Epithelial cell of proximal tubule (primary cell): ENCODE measurements around the gene SPNS3. TPM values are rescaled to one million over a fixed set of nuclear protein-coding genes. Genes with fewer than 3 reads are reported as not detected.

Experiments used
- DNase-seq: peaks from one replicate; pipeline ENCODE4 v3.0.0-alpha.2; 2011; ENCODE audit warnings: low read depth
- H3K4me3 ChIP-seq: 2 replicates; pipeline ENCODE4 v1.5.1; 2011; ENCODE audit warnings: low read depth, mild to moderate bottlenecking, low read length
- CTCF ChIP-seq: conservative IDR thresholded peaks from 2 replicates; pipeline ENCODE4 v1.5.1; 2012; ENCODE audit warnings: low read depth, mild to moderate bottlenecking, low read length
- total RNA-seq: library from RNA; depleted of rRNA; stranded (reverse); fragments of >200 nt; gene quantifications from 2 replicates; pipeline ENCODE4 v1.2.3, GENCODE V29; 2015

The SPNS3 gene
- total RNA-seq, 1 donor from 2014 or later, result 0.75 TPM

GRCh38 chr17:4487820-4488716 lies 54.3 kb downstream of the SPNS3 start:
- no peak for DNase-seq
- TF ChIP-seq CTCF, result no peak
- no peak overlapping the region for H3K4me3 ChIP-seq

DNA sequence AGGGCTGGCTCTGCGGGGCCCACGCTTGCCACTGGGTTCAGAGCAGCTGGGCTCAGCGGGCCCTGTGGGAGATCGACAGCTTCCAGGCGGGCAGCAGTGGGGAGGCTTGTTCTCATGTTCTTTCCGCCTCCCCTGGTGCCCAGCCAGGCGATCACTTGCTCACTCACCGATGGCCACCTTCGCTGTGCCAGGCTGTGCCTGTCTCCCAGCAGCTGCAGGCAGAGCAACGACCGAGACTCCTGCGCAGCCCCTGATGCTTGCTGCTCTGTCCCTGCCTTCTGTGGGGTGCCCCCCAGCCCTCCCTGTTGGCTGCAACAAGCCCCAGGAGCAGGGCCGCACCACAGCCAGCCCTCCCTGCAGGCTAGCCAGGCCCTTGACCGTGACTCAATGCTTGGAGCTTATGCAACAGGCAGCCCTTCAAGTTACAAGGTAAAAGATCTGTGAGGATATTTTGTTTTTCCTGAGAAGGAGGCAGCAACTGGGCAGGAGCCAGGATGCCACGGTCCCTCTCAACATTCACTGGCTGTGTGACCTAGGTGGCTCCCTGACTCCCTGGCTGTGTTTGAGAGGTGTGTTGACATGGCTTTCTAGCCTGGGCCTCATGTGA lies 55.4 kb downstream of the SPNS3 start:
- TF ChIP-seq CTCF, result no peak
- no peak for DNase-seq
- H3K4me3 ChIP-seq, result no peak overlapping the region

DNA sequence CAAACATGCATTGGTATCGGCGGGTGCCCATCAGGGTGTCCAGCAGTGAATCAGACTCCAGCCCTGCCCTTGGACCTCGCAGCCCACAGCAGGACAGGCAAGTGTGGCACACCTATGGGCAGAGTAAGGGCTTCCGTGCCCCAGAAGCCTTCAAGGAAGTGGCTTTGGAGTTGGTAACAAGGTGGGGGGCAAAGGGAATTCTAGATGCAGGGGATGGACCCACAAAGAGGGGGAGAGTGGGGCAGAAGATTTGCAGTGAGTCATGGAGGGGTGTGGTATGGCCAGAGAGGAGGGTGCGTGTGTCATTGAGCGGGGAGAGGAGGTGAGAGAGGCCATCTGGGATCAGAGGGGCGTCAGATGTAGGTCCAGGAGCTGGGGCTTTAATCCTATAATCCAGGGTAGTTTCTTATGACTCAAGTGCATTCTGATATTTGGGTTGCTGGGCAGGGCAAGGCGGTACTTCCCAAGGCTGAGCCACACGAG lies 56.4 kb downstream of the SPNS3 start:
- TF ChIP-seq CTCF, result no peak
- DNase-seq, result no peak
- no peak overlapping the region for H3K4me3 ChIP-seq

DNA sequence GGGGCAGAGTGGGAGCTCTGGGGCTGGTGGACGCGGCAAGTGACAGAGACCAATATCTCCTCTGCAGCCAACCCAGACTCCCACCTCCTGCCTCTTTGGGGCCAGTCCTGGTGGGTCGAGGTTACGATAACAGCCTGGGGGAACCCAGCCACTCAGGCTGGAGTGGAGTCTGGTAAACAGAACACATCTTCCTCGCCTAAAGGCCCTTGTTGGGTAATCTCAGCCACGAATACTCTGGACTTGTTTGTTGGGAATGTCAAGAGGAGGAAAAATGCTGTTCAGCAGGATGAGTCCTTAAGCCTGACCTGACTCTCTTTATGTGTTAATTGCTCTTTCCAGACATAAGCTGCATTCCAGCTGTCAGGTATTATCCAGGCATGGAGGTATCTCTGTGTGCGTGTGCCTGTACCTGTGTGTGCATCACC lies 56.9 kb downstream of the SPNS3 start:
- DNase-seq, result no peak
- no peak overlapping the region for H3K4me3 ChIP-seq
- TF ChIP-seq CTCF, result no peak

DNA sequence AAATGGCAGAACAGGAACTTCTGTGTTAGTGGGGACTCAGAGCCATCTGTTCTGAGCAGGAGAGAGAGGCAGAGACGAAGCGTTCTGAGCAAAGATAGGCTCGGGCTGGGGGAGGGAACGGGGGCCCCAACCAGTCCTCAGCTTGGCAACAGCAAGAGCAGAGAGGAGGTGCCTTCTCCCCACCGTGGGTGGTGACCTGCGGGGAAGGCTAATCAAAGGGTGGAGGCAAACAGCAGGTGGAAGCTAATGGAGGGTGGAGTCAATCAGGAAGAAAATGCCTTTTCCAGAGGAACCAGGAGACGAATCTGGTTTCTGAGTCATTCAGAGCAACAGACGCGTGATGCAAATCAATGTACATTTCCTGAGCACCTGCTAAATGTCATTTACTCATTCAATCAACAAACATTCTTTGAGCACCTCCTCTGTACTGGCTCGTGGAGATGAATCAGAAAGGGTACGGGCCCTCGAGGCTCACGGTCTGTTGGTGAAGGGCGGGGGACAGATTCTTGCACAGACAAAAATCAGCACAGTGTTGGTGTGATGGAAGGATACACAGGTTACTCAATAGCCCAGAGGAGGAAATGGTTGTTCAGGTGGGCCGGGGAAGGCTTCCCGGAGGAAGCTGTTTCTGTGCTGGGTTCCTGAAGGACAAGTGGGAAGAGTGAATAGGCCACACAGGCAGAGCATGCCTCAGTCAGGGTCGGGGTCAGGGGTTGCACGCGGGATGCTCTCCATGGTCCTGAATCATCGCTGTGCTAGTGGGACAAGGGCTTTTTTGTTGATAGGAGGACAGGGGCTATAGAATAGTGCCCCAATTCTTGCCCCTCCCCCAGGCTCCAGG lies 59.2 kb downstream of the SPNS3 start:
- H3K4me3 ChIP-seq, result no peak overlapping the region
- DNase-seq, result peak; percentile 55
- TF ChIP-seq CTCF, result no peak

DNA sequence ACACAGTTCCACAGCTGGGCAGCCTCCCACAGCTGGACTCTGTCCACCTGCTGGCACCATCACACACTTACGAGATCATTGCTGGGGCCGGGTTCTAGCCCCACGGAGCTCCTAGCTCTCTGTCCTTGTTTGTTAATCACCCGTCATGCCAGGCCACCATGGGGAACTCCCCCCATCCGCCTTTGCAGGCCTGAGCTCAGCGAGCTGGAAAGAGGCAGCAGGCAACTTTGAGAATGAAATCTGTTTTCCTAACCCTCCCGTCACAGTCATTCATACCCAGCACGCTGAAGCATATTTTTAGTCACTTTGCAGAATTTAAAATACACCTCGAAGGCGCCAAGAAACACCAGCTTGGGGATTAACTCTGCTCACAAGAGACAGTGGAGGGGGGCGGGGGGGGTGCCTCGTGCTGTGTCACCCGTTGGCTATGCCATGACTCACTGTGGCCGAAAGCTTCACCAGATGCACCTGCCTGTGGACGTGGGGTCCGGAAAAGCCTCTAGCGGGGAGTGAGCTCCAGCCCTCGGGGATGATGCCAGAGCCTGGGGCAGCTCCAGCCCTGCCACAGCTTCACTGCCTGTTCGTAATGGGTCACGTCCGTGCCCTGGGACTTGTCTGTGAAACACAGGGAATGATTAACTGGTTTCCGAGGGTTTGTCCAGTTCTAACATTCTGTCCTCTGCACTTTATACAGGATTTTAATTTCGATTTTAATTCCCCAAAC lies 63.5 kb downstream of the SPNS3 start:
- TF ChIP-seq CTCF, result no peak
- peak; percentile 76 for DNase-seq
- H3K4me3 ChIP-seq, result peak overlapping the region; percentile 56
